GM12878 (cell line): Measurements from ENCODE around the gene TMEM217. TPM values are rescaled to one million over a fixed set of nuclear protein-coding genes. Genes with fewer than 3 reads are reported as not detected.

ENCODE experiments used
- ATF7 ChIP-seq: fragments of 450-650 bp; IDR thresholded peaks from 2 replicates; pipeline ENCODE4 v1.6.1; 2016; ENCODE audit warnings: low read depth, mild to moderate bottlenecking
- CBFB ChIP-seq: IDR thresholded peaks from 2 replicates; pipeline ENCODE4 v1.6.1; 2016; ENCODE audit warnings: antibody characterized with exemption, low read depth
- CEBPZ ChIP-seq: fragments of 150-350 bp; IDR thresholded peaks from 2 replicates; pipeline ENCODE4 v1.6.1; 2016; ENCODE audit warnings: low read depth, low read length
- CREM ChIP-seq: IDR thresholded peaks from 2 replicates; pipeline ENCODE4 v1.6.1; 2014; ENCODE audit warnings: antibody characterized with exemption, low read depth
- CTCF ChIP-seq, 3 experiments: IDR thresholded peaks in 2 of 3; conservative IDR thresholded peaks in 1 of 3; 2 replicates each; pipeline ENCODE4 v1.5.1; 2011; ENCODE audit warnings: low read depth in 3 of 3, low read length in 3 of 3, mild to moderate bottlenecking in 3 of 3, control low read depth in 2 of 3, moderate library complexity in 2 of 3, inconsistent platforms in 1 of 3, mixed read lengths in 1 of 3; ENCODE audit not compliant: control insufficient read depth in 2 of 3, insufficient read depth in 1 of 3; ENCODE audit errors: extremely low read depth in 1 of 3
- EED ChIP-seq: sonication (generic); IDR thresholded peaks from 2 replicates; pipeline ENCODE4 v1.6.1; 2016; ENCODE audit warnings: antibody characterized with exemption, low read depth
- EGR1 ChIP-seq, 2 experiments: IDR thresholded peaks; 1 replicate in 1 of 2; 2 replicates in 1 of 2; pipeline ENCODE4 v1.6.1; 2011 to 2012; ENCODE audit warnings: low read depth in 2 of 2, low read length in 2 of 2, borderline replicate concordance in 1 of 2, mild to moderate bottlenecking in 1 of 2, moderate library complexity in 1 of 2
- GATAD2B ChIP-seq: fragments of 450-650 bp; conservative IDR thresholded peaks from 2 replicates; pipeline ENCODE4 v1.6.1; 2017; ENCODE audit warnings: low read depth, mild to moderate bottlenecking, moderate library complexity
- HDGF ChIP-seq: fragments of 450-650 bp; IDR thresholded peaks from 2 replicates; pipeline ENCODE4 v1.6.1; 2016; ENCODE audit warnings: antibody characterized with exemption
- KDM1A ChIP-seq: fragments of 200-600 bp; sonication (generic); IDR thresholded peaks from 2 replicates; pipeline ENCODE4 v1.6.1; 2016; ENCODE audit warnings: borderline replicate concordance
- MEF2A ChIP-seq: IDR thresholded peaks from 2 replicates; pipeline ENCODE4 v1.6.1; 2011; ENCODE audit warnings: low read depth, mild to moderate bottlenecking, low read length, moderate library complexity; ENCODE audit not compliant: insufficient read depth
- MTA2 ChIP-seq: fragments of 450-650 bp; IDR thresholded peaks from 2 replicates; pipeline ENCODE4 v1.6.1; 2016; ENCODE audit warnings: low read depth, mild to moderate bottlenecking, moderate library complexity
- POU2F2 ChIP-seq: IDR thresholded peaks from 3 replicates; pipeline ENCODE4 v1.6.1; 2011; ENCODE audit warnings: low read depth, mild to moderate bottlenecking, low read length, borderline replicate concordance
- RAD51 ChIP-seq: fragments of 450-650 bp; IDR thresholded peaks from 2 replicates; pipeline ENCODE4 v1.6.1; 2016; ENCODE audit warnings: moderate library complexity, mild to moderate bottlenecking, inconsistent platforms
- SP1 ChIP-seq: IDR thresholded peaks from one replicate; pipeline ENCODE4 v1.6.1; 2011; ENCODE audit warnings: low read depth, low read length
- SPI1 ChIP-seq: IDR thresholded peaks from 2 replicates; pipeline ENCODE4 v1.6.1; 2011; ENCODE audit warnings: low read depth, mild to moderate bottlenecking, low read length, moderate library complexity, borderline replicate concordance; ENCODE audit not compliant: insufficient read depth
- SREBF1 ChIP-seq: IDR thresholded peaks from 2 replicates; pipeline ENCODE4 v1.6.1; 2012; ENCODE audit warnings: mild to moderate bottlenecking, low read length
- SUPT20H ChIP-seq: IDR thresholded peaks from 2 replicates; pipeline ENCODE4 v1.6.1; 2011; ENCODE audit warnings: low read depth, mild to moderate bottlenecking, low read length, moderate library complexity, borderline replicate concordance; ENCODE audit not compliant: control insufficient read depth
- TARDBP ChIP-seq: IDR thresholded peaks from 2 replicates; pipeline ENCODE4 v1.6.1; 2016; ENCODE audit warnings: borderline replicate concordance
- YY1 ChIP-seq: IDR thresholded peaks from 2 replicates; pipeline ENCODE4 v1.6.1; 2011; ENCODE audit warnings: low read depth, mild to moderate bottlenecking, low read length
- ZNF274 ChIP-seq: IDR thresholded peaks from one replicate; pipeline ENCODE4 v1.8.0; 2011; ENCODE audit not compliant: insufficient read length, insufficient read depth
- ZNF687 ChIP-seq: fragments of 450-650 bp; IDR thresholded peaks from 2 replicates; pipeline ENCODE4 v1.6.1; 2017; ENCODE audit warnings: mild to moderate bottlenecking, moderate library complexity
- polyA plus RNA-seq, 11 experiments: library from polyadenylated mRNA; depleted of rRNA in 4 of 11; unstranded in 6 of 11; stranded (reverse) in 5 of 11; fragments of >200 nt; fragmentation: Nextera tagmentation in 4 of 11; fragmentation: Illumina TruSeq in 1 of 11; extraction: Ambion mirVana in 4 of 11; extraction: Trizol in 1 of 11; gene quantifications; 1 replicate in 1 of 11; 2 replicates in 10 of 11; pipeline versions ENCODE4 v1.2.1 to v1.2.3, GENCODE V29; 2011 to 2016; ENCODE audit warnings: inconsistent platforms in 2 of 11, missing spikeins in 2 of 11, low read depth in 1 of 11
- total RNA-seq, 4 experiments: library from RNA; depleted of rRNA in 3 of 4; stranded (reverse); fragments of >200 nt in 3 of 4; fragmentation: Illumina TruSeq in 1 of 4; extraction: Trizol in 1 of 4; gene quantifications; 2 replicates each; pipeline versions ENCODE4 v1.2.1 to v1.2.3, GENCODE V29; 2013 to 2021

The TMEM217 gene
- total and polyA plus RNA-seq, 10 of the 15 experiments (the other 5 are each of a cell fraction or from before 2014, with no cell fraction given): 1.3 to 4.5 (median 2.3) TPM

GRCh38 chr6:37173493-37174195 is 84.3 kb downstream of the TMEM217 start (continued):
- TF ChIP-seq CTCF (IDR thresholded peaks at IDR 0.05 in 2 of 3, conservative IDR thresholded peaks at IDR 0.05 in 1 of 3; ENCODE audit: control insufficient read depth in 2 of 3, extremely low read depth in 1 of 3, insufficient read depth in 1 of 3, low read depth in 3 of 3, low read length in 3 of 3) (no peak), YY1 (no peak), ATF7 (no peak), SP1 (no peak), SUPT20H (no peak), EGR1 (IDR thresholded peaks at IDR 0.05; ENCODE audit: borderline replicate concordance in 1 of 2, low read depth in 2 of 2, low read length in 2 of 2) (peak in 1 of 2 experiments; percentile 8; a peak in 1 of 3 replicates), MEF2A (0 out of 2 replicates have a peak, but pooled peaks have one; percentile 17), MTA2 (no peak), EED (no peak), SREBF1 (no peak), ZNF274 (no peak), CEBPZ (no peak), ZNF687 (no peak), GATAD2B (no peak), TARDBP (no peak), RAD51 (no peak), SPI1 (no peak), CBFB (no peak), CREM (peak; percentile 19; the same call in 1 of the 2 replicates), HDGF (no peak), KDM1A (no peak), POU2F2 (no peak)
